ENCODE results near the gene MEGF11. TPM values are rescaled to one million over a fixed set of nuclear protein-coding genes. Genes with fewer than 3 reads are reported as not detected.
"Not testable (repeated sequence)": the region's sequence is repeated elsewhere in the genome, so short reads cannot be mapped to it uniquely, and the experiment has no call there.

Gene MEGF11
- total RNA-seq, 1 experiment from 2014 or later, result 0.37 TPM

DNA sequence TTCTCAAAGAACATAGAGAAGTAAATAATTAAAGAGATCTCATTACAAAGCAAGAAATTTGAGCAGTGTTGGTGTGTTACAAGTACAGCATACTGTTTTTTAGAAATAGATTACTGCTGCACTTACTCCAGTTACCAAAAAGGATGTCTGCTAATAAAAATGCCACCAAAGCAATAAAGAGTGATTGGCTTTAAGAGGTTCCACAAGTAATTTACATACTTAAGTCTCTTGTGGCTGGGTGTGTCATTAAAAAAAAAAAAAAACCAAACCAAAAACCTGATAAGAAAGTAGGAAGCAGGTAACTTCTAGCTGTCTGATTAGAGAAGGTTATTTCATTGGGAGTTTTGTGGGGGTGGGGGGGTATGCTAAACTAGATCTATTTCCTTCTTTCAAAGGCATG is 369.0 kb downstream of the MEGF11 start:
- in situ Hi-C loops (cut with HindIII; ENCODE audit: low pct_unique_long_range_greater_than_20kb, low sequenced_read_pairs), result no loop called here
- DNase-seq (ENCODE audit: low read depth, low spot score), result no peak

- in situ Hi-C loops (cut with HindIII; ENCODE audit: low pct_unique_long_range_greater_than_20kb, low sequenced_read_pairs), result no loop called here
- no peak for DNase-seq (ENCODE audit: low read depth, low spot score)
Observed at GRCh38 chr15:65883571-65883970, 370.0 kb downstream of the MEGF11 start.

DNA sequence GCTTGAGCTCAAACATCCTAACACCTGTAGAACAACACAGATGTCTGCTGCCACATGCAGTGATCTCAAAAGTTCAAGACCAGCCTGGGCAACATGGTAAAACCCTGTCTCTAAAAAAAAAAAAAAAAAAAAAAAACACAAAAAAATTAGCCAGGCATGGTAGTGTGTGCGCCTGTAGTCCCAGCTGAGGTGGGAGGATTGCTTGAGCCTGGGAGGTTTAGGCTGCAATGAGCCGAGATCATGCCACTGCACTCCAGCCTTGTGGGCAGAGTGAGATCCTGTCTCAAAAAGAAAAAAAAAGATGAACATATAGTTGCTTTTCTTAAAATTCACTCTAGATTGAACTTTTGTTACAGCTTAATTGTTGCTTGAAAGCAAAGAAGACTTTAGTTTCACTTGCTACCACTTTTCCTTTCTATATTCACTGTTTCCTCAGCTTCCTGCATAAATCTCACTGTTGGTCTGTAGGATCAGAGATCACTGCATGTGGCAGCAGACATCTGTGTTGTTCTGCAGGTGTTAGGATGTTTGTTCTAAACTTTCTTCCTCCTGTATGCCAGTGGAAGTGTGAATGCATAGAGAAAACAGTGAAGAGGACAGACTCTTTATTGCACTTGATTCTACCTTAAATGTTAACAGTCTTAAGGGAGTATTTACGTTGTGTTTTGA is 371.6 kb downstream of the MEGF11 start:
- in situ Hi-C loops (cut with HindIII; ENCODE audit: low pct_unique_long_range_greater_than_20kb, low sequenced_read_pairs), result no loop called here

DNA sequence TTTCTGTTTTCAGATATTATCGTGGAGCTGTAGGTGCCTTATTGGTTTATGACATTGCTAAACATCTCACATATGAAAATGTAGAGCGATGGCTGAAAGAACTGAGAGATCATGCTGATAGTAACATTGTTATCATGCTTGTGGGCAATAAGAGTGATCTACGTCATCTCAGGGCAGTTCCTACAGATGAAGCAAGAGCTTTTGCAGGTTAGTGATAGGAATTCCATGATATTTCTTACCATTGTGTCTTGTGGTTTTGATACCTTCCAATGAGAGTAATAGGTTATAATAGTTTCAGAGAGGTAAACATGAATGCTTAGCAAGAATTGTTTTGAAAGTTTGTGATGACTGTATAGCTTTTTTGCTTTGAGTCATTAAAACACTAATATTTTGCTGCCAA is 375.8 kb downstream of the MEGF11 start:
- DNase-seq (ENCODE audit: low read depth, low spot score), result no peak
- in situ Hi-C loops (cut with HindIII; ENCODE audit: low pct_unique_long_range_greater_than_20kb, low sequenced_read_pairs), result no loop called here

More for the DNA sequence above, 371.6 kb downstream of the MEGF11 start:
- no peak for DNase-seq (ENCODE audit: low read depth, low spot score)

DNA sequence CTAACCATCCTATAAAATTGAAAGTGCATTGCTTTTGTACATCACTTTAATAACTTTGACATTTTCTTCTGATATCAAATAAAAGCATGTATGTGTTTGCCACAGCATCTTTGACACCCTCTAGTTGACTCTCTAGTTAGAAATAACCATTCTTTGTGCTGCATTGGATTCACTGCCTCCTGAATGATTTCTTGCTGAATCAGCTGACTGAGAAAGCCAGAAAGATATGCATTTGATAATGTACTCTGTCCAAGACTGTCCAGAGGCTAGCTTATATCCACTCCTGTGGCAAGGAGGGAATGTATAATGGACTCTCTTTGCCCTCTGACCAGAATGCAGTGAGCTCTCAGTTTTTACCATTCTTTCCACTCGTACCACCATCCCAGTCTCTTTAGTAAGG is 378.1 kb downstream of the MEGF11 start:
- in situ Hi-C loops (cut with HindIII; ENCODE audit: low pct_unique_long_range_greater_than_20kb, low sequenced_read_pairs), result no loop called here
- DNase-seq (ENCODE audit: low read depth, low spot score), result no peak

- in situ Hi-C loops (cut with HindIII; ENCODE audit: low pct_unique_long_range_greater_than_20kb, low sequenced_read_pairs), result loop anchor here (25.0 kb wide), 1 partner anchor 161 kb away; no protein-coding TSS in a partner anchor
- no peak for DNase-seq (ENCODE audit: low read depth, low spot score)
Observed at GRCh38 chr15:65873256-65873655, 380.3 kb downstream of the MEGF11 start.

- in situ Hi-C loops (cut with HindIII; ENCODE audit: low pct_unique_long_range_greater_than_20kb, low sequenced_read_pairs), result loop anchor here (25.0 kb wide), 1 partner anchor 160 kb away; no protein-coding TSS in a partner anchor
- DNase-seq (ENCODE audit: low read depth, low spot score), result not testable (repeated sequence)
Observed at GRCh38 chr15:65872596-65872995, 381.0 kb downstream of the MEGF11 start.

- in situ Hi-C loops (cut with HindIII; ENCODE audit: low pct_unique_long_range_greater_than_20kb, low sequenced_read_pairs), result loop anchor here (25.0 kb wide), 1 partner anchor 160 kb away; no protein-coding TSS in a partner anchor
- not testable (repeated sequence) for DNase-seq (ENCODE audit: low read depth, low spot score)
Observed at GRCh38 chr15:65871886-65872285, 381.7 kb downstream of the MEGF11 start.

GRCh38 chr15:65870889-65871533 is 382.5 kb downstream of the MEGF11 start:
- peak; percentile 59 for DNase-seq (ENCODE audit: low read depth, low spot score)
- in situ Hi-C loops (cut with HindIII; ENCODE audit: low pct_unique_long_range_greater_than_20kb, low sequenced_read_pairs), result loop anchor here (25.0 kb wide), 1 partner anchor 159 kb away; no protein-coding TSS in a partner anchor

GRCh38 chr15:65869954-65870871 is 383.3 kb downstream of the MEGF11 start:
- peak; percentile 49 for DNase-seq (ENCODE audit: low read depth, low spot score)

DNA sequence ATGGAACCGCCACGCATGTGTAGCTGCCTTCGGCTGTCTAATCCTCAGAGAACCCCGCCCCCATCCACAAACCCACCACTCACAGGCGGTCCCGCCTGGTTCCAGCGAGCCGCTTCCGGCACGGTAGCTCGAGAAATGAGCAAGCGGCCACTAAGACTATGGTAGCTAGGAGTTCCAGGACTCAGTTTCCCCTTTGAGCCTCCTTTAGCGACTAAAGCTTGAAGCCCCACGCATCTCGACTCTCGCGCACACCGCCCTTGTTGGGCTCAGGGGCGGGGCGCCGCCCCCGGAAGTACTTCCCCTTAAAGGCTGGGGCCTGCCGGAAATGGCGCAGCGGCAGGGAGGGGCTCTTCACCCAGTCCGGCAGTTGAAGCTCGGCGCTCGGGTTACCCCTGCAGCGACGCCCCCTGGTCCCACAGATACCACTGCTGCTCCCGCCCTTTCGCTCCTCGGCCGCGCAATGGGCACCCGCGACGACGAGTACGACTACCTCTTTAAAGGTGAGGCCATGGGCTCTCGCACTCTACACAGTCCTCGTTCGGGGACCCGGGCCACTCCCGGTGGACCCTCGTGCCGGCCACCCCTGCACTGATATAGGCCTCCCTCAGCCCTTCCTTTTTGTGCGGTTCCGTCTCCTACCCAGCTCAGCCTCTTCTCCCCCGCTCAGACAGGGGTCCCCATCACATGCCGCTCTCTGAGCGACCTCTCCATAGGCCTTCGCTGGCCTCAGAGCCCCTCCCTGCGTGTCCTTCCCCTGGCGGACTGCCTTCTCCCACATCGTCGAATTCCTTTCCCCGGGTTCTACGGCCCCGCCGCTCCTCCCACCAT is 384.2 kb downstream of the MEGF11 start, which contains the start of gene RAB11A:
Gene RAB11A, plus strand, starts transcription at position 366 of the 828 bp plus-strand sequence. Its CDS starts 95 bp downstream, at position 461.
- in situ Hi-C loops (cut with HindIII; ENCODE audit: low pct_unique_long_range_greater_than_20kb, low sequenced_read_pairs), result loop anchor here (25.0 kb wide), 1 partner anchor 157 kb away; no protein-coding TSS in a partner anchor
- peak; percentile 95 for DNase-seq (ENCODE audit: low read depth, low spot score)

More at GRCh38 chr15:65869954-65870871, 383.3 kb downstream of the MEGF11 start:
- in situ Hi-C loops (cut with HindIII; ENCODE audit: low pct_unique_long_range_greater_than_20kb, low sequenced_read_pairs), result loop anchor here (25.0 kb wide), 1 partner anchor 158 kb away; no protein-coding TSS in a partner anchor

GRCh38 chr15:65868546-65869125 is 384.9 kb downstream of the MEGF11 start:
- in situ Hi-C loops (cut with HindIII; ENCODE audit: low pct_unique_long_range_greater_than_20kb, low sequenced_read_pairs), result loop anchor here (25.0 kb wide), 1 partner anchor 156 kb away; no protein-coding TSS in a partner anchor
- DNase-seq (ENCODE audit: low read depth, low spot score), result no peak

DNA sequence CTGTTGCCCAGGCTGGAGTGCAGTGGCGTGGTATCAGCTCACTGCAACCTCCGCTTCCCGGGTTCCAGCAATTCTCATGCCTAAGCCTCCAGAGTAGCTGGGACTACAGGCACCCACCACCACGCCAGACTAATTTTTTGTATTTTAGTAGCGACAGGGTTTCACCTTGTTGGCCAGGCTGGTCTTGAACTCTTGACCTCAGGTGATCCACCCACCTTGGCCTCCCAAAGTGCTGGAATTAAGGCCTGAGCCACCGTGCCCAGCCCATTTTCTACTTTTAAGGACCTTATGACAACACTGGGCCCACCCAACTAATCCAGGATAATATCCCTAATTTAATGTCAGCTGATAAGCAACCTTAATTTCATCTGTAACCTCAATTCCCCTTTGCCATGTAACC is 385.6 kb downstream of the MEGF11 start:
- in situ Hi-C loops (cut with HindIII; ENCODE audit: low pct_unique_long_range_greater_than_20kb, low sequenced_read_pairs), result loop anchor here (25.0 kb wide), 1 partner anchor 156 kb away; no protein-coding TSS in a partner anchor
- not testable (repeated sequence) for DNase-seq (ENCODE audit: low read depth, low spot score)

DNA sequence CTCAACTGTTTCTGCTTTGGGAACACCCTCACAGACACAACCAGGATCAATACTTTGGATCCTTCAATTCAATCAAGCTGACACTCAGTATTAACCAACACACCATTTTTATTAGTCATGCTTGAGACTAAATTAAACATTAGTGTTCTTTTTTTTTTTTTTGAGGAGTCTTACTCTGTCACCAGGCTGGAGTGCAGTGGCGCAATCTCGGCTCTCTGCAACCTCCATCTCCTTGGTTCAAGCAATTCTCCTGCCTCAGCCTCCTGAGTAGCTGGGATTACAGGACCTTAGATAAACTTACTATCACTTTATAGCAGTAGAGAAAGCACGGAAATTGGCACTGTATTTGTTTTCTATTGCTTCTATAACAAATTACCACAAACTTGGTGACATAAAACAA is 386.3 kb downstream of the MEGF11 start:
- DNase-seq (ENCODE audit: low read depth, low spot score), result no peak
- in situ Hi-C loops (cut with HindIII; ENCODE audit: low pct_unique_long_range_greater_than_20kb, low sequenced_read_pairs), result loop anchor here (25.0 kb wide), 1 partner anchor 155 kb away; no protein-coding TSS in a partner anchor

DNA sequence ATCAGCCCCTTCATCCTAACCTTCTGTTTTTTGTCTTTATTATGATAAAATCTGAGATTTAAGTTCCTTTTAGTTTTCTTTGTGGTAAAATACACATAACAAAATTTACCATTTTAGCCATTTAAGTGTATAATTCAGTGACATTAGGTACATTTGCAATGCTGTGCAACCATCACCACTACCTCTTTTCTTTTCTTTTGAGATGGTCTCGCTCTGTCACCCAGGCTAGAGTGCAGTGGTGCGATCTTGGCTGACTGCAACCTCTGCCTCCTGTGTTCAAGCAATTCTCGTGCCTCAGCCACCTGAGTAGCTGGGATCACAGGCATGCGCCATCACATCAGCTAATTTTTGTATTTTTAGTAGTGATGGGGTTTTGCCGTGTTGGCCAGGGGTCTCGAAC is 390.4 kb downstream of the MEGF11 start:
- in situ Hi-C loops (cut with HindIII; ENCODE audit: low pct_unique_long_range_greater_than_20kb, low sequenced_read_pairs), result loop anchor here (25.0 kb wide), 1 partner anchor 151 kb away; no protein-coding TSS in a partner anchor
- no peak for DNase-seq (ENCODE audit: low read depth, low spot score)

DNA sequence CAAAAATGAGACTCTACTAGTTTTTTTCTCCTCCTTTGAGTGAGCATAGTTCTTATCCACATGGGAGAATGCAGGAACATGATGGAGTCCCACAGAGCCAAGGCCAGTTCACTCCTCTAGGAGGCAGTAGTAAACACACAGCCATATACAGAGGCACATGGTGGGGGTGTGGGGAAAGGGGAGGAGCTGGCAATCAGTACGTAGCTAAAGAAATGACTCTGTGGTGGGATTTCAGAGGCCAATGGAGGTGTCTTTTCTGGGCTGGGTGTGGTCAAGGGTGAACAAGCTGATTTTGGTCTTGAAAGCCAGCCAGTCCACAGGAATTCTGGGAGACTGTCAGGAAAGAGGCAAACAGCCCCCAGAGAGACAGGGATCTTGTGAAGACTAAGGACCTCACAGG is 390.9 kb downstream of the MEGF11 start:
- peak; percentile 97 for DNase-seq (ENCODE audit: low read depth, low spot score)
- in situ Hi-C loops (cut with HindIII; ENCODE audit: low pct_unique_long_range_greater_than_20kb, low sequenced_read_pairs), result loop anchor here (25.0 kb wide), 1 partner anchor 150 kb away; no protein-coding TSS in a partner anchor

All from SK-MEL-5 (cell line).